ENCODE data around the gene DNTTIP2.
"Not testable (repeated sequence)": the region's sequence is repeated elsewhere in the genome, so short reads cannot be mapped to it uniquely, and the experiment has no call there.

DNTTIP2 gene, protein sequence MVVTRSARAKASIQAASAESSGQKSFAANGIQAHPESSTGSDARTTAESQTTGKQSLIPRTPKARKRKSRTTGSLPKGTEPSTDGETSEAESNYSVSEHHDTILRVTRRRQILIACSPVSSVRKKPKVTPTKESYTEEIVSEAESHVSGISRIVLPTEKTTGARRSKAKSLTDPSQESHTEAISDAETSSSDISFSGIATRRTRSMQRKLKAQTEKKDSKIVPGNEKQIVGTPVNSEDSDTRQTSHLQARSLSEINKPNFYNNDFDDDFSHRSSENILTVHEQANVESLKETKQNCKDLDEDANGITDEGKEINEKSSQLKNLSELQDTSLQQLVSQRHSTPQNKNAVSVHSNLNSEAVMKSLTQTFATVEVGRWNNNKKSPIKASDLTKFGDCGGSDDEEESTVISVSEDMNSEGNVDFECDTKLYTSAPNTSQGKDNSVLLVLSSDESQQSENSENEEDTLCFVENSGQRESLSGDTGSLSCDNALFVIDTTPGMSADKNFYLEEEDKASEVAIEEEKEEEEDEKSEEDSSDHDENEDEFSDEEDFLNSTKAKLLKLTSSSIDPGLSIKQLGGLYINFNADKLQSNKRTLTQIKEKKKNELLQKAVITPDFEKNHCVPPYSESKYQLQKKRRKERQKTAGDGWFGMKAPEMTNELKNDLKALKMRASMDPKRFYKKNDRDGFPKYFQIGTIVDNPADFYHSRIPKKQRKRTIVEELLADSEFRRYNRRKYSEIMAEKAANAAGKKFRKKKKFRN

DNA sequence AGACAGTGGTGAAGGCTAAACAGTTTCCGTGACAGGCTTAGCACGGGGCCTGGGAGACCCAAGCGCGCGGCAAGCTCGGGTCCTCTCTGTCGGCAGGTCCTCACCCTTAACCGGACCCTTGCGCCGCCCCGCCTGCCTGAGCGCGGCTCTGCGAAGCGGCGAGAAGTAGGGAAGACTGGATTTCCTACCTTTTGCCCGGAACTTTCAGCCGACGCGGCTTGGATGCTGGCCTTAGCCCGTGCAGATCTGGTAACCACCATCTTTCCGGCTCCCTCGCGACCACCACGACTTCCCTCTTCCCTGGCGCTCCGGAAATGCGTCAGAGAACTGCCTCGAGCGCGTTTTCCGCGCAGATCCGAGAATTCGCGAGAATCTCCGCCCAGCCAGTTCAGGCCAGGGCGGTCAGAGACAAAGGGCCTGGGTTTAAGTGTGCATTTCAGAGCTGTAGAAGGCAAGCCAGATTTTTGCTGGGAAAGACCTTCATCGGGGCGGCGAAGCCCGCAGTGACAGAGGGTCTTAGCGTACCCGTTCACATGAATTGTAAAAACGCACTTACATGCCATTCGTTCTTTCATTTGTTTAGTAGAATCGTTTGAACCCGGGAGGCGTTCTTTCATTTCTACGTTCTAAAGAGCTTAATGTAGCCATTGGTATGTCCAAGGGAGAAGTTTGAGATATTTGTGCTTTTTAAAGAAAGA lies at the start of gene DNTTIP2:
DNTTIP2 (minus strand) TSS at position 318 of the 698 bp plus-strand sequence; CDS start at position 260, 58 bp downstream.
- DNase-seq: peak; percentile 87

DNA sequence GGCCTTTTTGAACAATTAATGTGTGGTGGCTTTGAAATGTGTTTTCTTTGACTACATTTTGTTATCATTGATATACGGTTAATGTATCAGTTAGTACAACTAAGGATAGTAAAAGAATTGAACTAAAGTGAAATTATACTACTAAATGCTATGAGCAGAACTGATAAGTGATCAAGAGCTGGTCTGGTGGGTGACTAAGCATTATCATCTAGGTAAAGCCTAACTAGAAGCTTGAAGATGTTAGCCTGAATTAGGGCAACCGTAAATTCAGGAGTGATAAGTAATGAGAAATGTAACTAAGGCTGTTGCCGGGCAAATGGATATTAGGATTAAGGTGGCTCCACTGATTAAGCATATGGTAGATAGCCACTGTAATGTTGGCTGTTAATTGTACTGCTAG lies 46.2 kb upstream of the DNTTIP2 start:
- DNase-seq: no peak

GRCh38 chr1:93919780-93920179 lies 40.8 kb upstream of the DNTTIP2 start:
- no peak for DNase-seq

- DNase-seq: no peak
These were observed 38.3 kb upstream of the DNTTIP2 start for GRCh38 chr1:93917302-93917701.

GRCh38 chr1:93910880-93911279 lies 31.9 kb upstream of the DNTTIP2 start:
- not testable (repeated sequence) for DNase-seq

DNA sequence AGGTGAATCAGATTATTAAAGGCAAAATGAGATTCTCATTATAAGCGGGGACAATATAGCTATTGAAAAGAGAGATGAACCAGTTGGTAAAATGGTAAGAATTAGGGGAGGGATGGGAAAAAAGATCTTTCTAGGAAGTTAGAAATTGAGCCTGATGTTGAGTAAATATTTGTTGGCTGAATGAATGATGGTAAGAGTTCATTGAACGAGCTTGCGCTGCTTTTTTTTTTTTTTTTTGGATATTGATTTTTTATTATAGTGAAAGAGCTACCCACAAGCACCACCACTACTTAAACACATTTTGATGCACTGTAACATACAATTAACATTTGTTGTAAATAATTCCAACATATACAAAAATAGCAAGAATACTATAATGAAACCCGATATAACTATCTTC lies 31.3 kb upstream of the DNTTIP2 start:
- no peak for DNase-seq

GRCh38 chr1:93909146-93910050 lies 30.4 kb upstream of the DNTTIP2 start, which contains the start of gene GCLM:
TSS of gene GCLM (minus strand) at chr1:93909430. CDS start at chr1:93909163, 267 bp downstream.
- DNase-seq: peak; percentile 93

GRCh38 chr1:93908394-93909145 lies 29.6 kb upstream of the DNTTIP2 start:
- DNase-seq: peak; percentile 59

GRCh38 chr1:93907718-93908117 lies 28.7 kb upstream of the DNTTIP2 start:
- DNase-seq: no peak

GRCh38 chr1:93906480-93906879 lies 27.5 kb upstream of the DNTTIP2 start:
- DNase-seq: no peak

DNA sequence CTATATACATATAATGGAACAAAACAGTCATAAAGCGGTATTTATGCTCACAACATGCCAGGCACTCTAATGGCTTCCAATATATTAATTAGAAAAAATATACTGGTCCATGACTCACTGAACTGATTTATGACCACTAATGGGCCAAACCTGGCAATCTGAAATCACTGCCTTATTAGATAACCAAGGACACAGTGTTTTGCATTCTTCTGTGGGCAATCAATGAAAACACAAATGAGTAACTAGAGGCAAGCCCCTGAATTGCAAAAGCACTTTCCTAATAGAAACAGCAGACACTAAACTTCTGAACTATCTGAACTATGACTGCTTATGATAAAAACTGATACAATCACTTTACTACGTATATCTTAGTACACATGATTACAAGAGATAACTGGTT lies 26.7 kb upstream of the DNTTIP2 start:
- no peak for DNase-seq

DNA sequence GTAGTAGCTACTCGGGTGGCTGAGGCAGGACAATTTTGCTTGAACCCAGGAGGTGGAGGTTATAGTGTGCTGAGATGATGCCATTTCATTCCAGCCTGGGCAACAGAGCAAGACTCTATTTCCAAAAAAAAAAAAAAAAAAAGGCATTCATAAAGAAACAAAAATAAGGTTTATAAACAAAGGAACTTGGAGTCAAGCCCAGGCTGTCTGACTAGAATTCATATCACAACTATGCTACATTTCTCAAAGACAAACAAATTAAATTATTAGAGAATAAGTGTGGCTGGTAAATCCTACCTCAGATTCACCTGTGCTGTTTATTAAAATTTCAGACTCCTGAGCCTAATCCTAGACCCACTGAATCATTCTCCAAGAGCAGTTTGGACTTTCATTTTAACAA lies 26.0 kb upstream of the DNTTIP2 start:
- no peak for DNase-seq

- DNase-seq: no peak
These were observed 25.2 kb upstream of the DNTTIP2 start for GRCh38 chr1:93904228-93904627.

DNA sequence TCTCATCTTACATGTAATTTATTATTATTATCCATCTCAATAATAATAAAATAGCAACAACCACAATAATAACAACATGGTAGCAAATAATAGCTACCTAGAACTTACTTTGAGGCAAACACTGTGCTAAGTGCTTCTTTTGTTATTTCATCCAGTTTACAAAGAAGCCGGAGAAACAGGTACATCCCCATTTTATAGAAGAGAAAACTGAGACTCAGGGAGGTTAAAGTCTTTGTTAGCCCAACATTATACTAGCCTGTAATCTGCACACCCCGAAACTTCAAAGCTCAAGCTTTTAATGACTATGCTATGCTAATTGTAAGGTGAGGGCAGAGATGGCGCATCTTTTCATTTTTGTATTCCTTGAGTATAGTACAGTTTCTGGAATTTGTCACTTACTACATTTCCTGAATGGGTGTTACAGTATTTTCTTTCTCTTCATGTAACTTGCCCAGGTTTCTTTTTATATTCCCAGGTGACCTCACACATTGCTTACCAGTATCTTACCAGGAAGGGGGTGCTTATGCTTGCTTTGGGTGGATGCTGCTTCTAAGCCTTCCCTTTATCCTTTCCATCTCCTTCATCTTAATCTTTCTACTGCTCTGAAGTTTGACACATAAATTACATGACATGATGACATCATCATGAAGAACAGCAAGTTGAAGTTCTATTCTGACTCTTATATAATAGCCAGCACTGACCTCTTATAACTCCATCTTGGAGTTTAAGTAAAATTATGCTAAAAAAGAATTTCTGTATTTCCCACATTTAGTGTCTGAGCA lies 21.9 kb upstream of the DNTTIP2 start:
- no peak for DNase-seq

DNA sequence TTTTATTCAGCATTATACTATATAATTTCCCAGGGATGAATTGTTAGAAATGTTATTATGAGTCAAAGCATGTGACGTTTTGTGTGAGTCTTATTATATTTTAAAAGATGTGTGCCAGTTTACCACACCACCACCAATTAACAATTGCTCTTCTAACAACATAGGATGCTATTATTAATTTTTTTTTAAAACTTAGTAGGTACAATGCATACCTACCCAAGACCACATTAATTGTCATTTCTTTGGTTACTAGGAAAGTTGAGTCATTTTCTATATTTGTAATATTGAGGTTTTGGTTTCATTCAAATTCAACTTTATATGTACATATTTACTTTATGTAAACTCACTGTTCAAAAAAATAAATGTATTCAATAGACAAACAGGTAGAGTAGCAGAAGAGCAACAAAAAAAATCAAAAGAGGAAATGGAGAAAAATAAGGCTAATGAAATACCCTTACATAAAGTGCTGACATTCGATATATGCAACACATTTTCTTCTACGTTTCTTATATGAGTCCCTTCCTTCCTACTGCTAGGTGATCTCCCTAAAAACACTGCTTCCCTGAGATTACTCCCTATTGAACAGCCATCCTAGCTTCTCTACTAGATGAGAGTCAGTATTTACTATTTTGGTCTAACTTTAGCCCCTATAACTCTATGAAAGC lies 20.7 kb upstream of the DNTTIP2 start:
- no peak for DNase-seq

GRCh38 chr1:93888900-93889299 lies 9.9 kb upstream of the DNTTIP2 start:
- no peak for DNase-seq

GRCh38 chr1:93882269-93882668 lies 3.3 kb upstream of the DNTTIP2 start:
- DNase-seq: no peak

GRCh38 chr1:93880731-93881130 lies 1.7 kb upstream of the DNTTIP2 start:
- no peak for DNase-seq

DNA sequence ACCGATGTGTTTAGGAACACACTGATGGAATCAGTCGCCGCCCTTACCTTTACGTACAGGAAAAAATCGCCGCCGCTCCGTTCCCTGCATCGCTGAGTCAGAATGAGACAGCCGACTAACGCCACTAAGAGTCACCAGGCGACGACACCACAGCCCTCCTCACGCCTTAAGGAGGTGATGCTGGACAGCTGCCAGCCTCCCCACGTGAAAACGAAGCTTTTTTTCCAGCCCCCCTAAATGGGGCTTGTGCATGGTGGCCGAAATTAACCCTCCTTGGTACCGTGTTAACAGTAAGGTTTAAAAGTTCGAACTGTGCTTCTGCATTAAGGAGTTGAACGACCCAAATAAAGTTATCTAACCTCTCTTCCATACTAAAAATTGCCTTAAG lies 511 bp downstream of the DNTTIP2 start:
- DNase-seq: peak; percentile 69

DNA sequence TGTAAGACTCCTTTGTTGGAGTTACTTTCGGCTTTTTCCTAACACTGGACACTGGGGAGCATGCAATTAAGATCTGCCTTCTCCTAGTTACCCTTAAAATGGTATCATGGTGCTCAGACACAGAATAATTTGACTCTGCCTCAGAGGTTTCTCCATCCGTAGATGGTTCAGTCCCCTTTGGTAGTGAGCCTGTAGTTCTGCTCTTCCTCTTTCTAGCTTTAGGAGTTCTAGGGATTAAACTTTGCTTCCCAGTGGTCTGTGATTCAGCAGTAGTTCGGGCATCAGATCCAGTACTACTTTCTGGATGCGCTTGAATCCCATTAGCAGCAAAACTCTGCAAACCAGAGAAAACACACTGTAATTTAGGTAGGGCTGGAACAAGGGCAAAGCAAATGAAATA lies 1.5 kb downstream of the DNTTIP2 start:
- no peak for DNase-seq

Data from CD4-positive, alpha-beta T cell treated with Interleukin-17A for 4 hours (primary cell).